B cell (primary cell): Measurements from ENCODE around the gene COA8. TPM values are rescaled to one million over a fixed set of nuclear protein-coding genes. Genes with fewer than 3 reads are reported as not detected.
A peak's percentile ranks its signal among the peaks of the same experiment; 100 is the strongest.

Experiments
- ATAC-seq: fragments of 200-7000 bp; cut with Tn5 transposase; one replicate; pipeline ENCODE4 v1.10.0; 2021; ENCODE audit warnings: low read depth, mild to moderate bottlenecking, moderate number of reproducible peaks, moderate library complexity
- CTCF ChIA-PET: fragments of 350-600 bp; sonication (Branson Sonifier 250); formaldehyde crosslinking; loops from one replicate; lab custom pipeline; 2021; ENCODE audit warnings: antibody characterized with exemption, inconsistent platforms; lab: Charles Lee
- POLR2A ChIA-PET: fragments of 350-600 bp; sonication (Branson Sonifier 250); formaldehyde crosslinking; loops from one replicate; lab custom pipeline; 2021; ENCODE audit warnings: antibody characterized with exemption; lab: Charles Lee
- DNase-seq: peaks from one replicate; pipeline ENCODE4 v3.0.0; 2013
- H2AFZ ChIP-seq: 2 replicates; pipeline ENCODE4 v1.6.1; 2012; ENCODE audit warnings: mild to moderate bottlenecking, low read depth, low read length; ENCODE audit not compliant: insufficient read depth, poor library complexity, severe bottlenecking
- H3K27ac ChIP-seq, 2 donors: 1 replicate in 1 of 2; 2 replicates in 1 of 2; pipeline ENCODE4 v1.5.1; 2012 to 2013; ENCODE audit warnings: low read length in 2 of 2, mild to moderate bottlenecking in 2 of 2, moderate library complexity in 1 of 2
- H3K27me3 ChIP-seq, 4 experiments: fragments of 200-600 bp in 1 of 4; sonication (generic) in 1 of 4; replicated peaks in 1 of 4; 1 replicate in 2 of 4; 2 replicates in 2 of 4; pipeline versions ENCODE4 v1.6.1 to v1.7.0; 2013 to 2016; ENCODE audit warnings: low read length in 3 of 4, mild to moderate bottlenecking in 2 of 4, mixed read lengths in 1 of 4, moderate library complexity in 1 of 4; ENCODE audit not compliant: insufficient read depth in 4 of 4, control insufficient read depth in 3 of 4; ENCODE audit errors: control extremely low read depth in 1 of 4
- H3K36me3 ChIP-seq, 2 experiments: replicated peaks in 1 of 2; 1 replicate in 1 of 2; 2 replicates in 1 of 2; pipeline versions ENCODE4 v1.6.1 to v1.7.1; 2013; ENCODE audit warnings: low read length in 1 of 2; ENCODE audit not compliant: insufficient read depth in 2 of 2, control insufficient read depth in 1 of 2; ENCODE audit errors: control extremely low read depth in 1 of 2, extremely low read depth in 1 of 2
- H3K4me1 ChIP-seq, 2 donors: fragments of 200-600 bp in 1 of 2; sonication (generic) in 1 of 2; 1 replicate in 1 of 2; 2 replicates in 1 of 2; pipeline versions ENCODE4 v1.5.1 to v1.6.1; 2013 to 2017; ENCODE audit warnings: low read length in 2 of 2; ENCODE audit not compliant: control insufficient read depth in 2 of 2, insufficient read depth in 2 of 2
- H3K4me2 ChIP-seq: replicated peaks from 2 replicates; pipeline ENCODE3; 2012; ENCODE audit warnings: mild to moderate bottlenecking, low read depth, low read length; ENCODE audit not compliant: poor library complexity, severe bottlenecking
- H3K4me3 ChIP-seq, 5 experiments: fragments of 200-600 bp in 1 of 5; sonication (generic) in 1 of 5; 1 replicate in 3 of 5; 2 replicates in 2 of 5; pipeline versions ENCODE4 v1.5.1 to v1.7.0; 2011 to 2016; ENCODE audit warnings: low read length in 4 of 5, mild to moderate bottlenecking in 4 of 5, low read depth in 2 of 5, control low read depth in 1 of 5, moderate library complexity in 1 of 5; ENCODE audit not compliant: insufficient read depth in 1 of 5; ENCODE audit errors: control extremely low read depth in 1 of 5, extremely low read depth in 1 of 5
- H3K79me2 ChIP-seq: fragments of 200-600 bp; sonication (generic); one replicate; pipeline ENCODE4 v1.6.0; 2016; ENCODE audit warnings: low read length; ENCODE audit not compliant: control insufficient read depth, insufficient read depth
- H3K9ac ChIP-seq: fragments of 200-600 bp; sonication (generic); 2 replicates; pipeline ENCODE4 v1.6.1; 2017; ENCODE audit warnings: mild to moderate bottlenecking, low read length, moderate library complexity
- H3K9me3 ChIP-seq, 3 donors: one replicate each; pipeline versions ENCODE4 v1.6.1 to v1.7.1; 2013; ENCODE audit warnings: low read length in 2 of 3; ENCODE audit not compliant: control insufficient read depth in 2 of 3, insufficient read depth in 1 of 3; ENCODE audit errors: control extremely low read depth in 1 of 3
- H4K20me1 ChIP-seq: 2 replicates; pipeline ENCODE4 v1.6.0; 2012; ENCODE audit warnings: mild to moderate bottlenecking, low read length; ENCODE audit not compliant: insufficient read depth, control insufficient read depth, poor library complexity, severe bottlenecking
- H3K27ac Mint-ChIP-seq: one replicate; pipeline ENCODE4 v1.8.0; 2021; ENCODE audit warnings: mixed read lengths
- H3K27me3 Mint-ChIP-seq: one replicate; pipeline ENCODE4 v1.8.0; 2021; ENCODE audit warnings: mixed read lengths
- H3K4me1 Mint-ChIP-seq: one replicate; pipeline ENCODE4 v1.8.0; 2021; ENCODE audit warnings: mixed read lengths
- H3K4me3 Mint-ChIP-seq: one replicate; pipeline ENCODE4 v1.8.0; 2021; ENCODE audit warnings: mixed read lengths
- H3K9me3 Mint-ChIP-seq: one replicate; pipeline ENCODE4 v1.8.0; 2022; ENCODE audit warnings: mixed read lengths; ENCODE audit not compliant: insufficient read depth
- EZH2 ChIP-seq: IDR thresholded peaks from 2 replicates; pipeline ENCODE4 v1.6.1; 2012; ENCODE audit warnings: borderline replicate concordance, low read depth, mild to moderate bottlenecking, moderate library complexity, low read length; ENCODE audit not compliant: insufficient read depth, poor library complexity, severe bottlenecking
- WGBS: methylation state at CpG from one replicate; pipeline ENCODE4 v1.1.5; 2013; ENCODE audit warnings: missing lambda C conversion rate; ENCODE audit not compliant: insufficient coverage; 5-methylcytosine and 5-hydroxymethylcytosine counted together
- intact Hi-C: fragments of 100-400 bp; cut with micrococcal nuclease; formaldehyde crosslinking; loops from one replicate; pipeline ENCODE4 v1.10.0; 2022
- polyA plus RNA-seq: library from polyadenylated mRNA; depleted of rRNA; stranded (reverse); fragments of >200 nt; gene quantifications from 2 replicates; pipeline ENCODE4 v1.2.3, GENCODE V29; 2012
- total RNA-seq, 2 donors: library from RNA; stranded (reverse); fragments of 120-200 nt in 1 of 2; gene quantifications; 1 replicate in 1 of 2; 2 replicates in 1 of 2; pipeline versions ENCODE4 v1.2.3 to v1.2.4, GENCODE V29; 2013 to 2022
- TF ChIP-seq, protein P1 (sequence below): fragments of 200-600 bp; IDR thresholded peaks from one replicate; pipeline ENCODE4 v1.8.0; 2022; ENCODE audit warnings: antibody characterized with exemption, mild to moderate bottlenecking

COA8 gene
- total and polyA plus RNA-seq, 2 donors (not counting 1 experiment from before 2014, with no cell fraction given) = 7.5 to 24.9 TPM

DNA sequence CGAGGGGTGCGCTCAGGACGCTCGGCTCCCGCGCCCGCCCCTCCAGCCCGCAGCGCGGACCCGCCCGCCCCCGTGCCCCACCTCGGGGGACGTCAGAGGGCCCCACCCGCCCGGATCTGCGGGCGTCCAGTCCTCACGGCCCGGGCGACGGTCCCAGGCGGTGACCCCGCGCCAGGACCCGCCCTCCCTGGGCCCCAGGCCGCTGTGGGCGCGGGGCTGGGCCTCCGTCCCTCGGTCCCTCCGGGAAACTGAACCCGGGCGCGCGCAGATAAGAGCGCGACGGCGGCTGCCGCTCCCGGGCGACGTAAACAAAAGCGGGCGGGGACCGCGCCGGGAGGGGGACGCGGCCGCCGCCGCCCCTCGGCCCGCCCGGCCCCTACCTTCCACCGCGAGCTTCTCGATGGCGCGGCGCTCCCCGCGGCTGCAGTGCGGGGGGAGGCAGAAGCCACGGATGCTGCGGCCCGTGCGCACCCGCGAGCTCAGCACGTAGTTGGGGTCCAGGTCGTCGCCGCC is 41.3 kb upstream of the COA8 start:
- DNase-seq (peak; percentile 56), ATAC-seq (peak; percentile 7)
- CTCF ChIA-PET = interaction anchor here (0.9 to 6.1 kb wide), 8 partner anchors 8 to 158 kb away, joined by 3 to 128 read pairs (median 4); partner anchors contain the start of gene TRMT61A
- POLR2A ChIA-PET = interaction anchor here (0.6 to 1.4 kb wide), 2 partner anchors 7 to 107 kb away, joined by 3 to 5 read pairs; partner anchors contain the start of genes KLC1 and TRMT61A
- peaks cover 11% of the 10 kb centered on the region for H4K20me1 ChIP-seq
- Mint-ChIP-seq H3K9me3 (no peaks in the 10 kb centered on the region), H3K27ac (no peak overlapping the region), H3K27me3 (peaks cover 3% of the 10 kb centered on the region), H3K4me1 (peaks cover 20% of the 10 kb centered on the region), H3K4me3 (peak overlapping the region; percentile 74)
- peaks cover 0 to 32% (median 11%) of the 10 kb centered on the region in 4 experiments for H3K27me3 ChIP-seq
- TF ChIP-seq, protein P1, sequence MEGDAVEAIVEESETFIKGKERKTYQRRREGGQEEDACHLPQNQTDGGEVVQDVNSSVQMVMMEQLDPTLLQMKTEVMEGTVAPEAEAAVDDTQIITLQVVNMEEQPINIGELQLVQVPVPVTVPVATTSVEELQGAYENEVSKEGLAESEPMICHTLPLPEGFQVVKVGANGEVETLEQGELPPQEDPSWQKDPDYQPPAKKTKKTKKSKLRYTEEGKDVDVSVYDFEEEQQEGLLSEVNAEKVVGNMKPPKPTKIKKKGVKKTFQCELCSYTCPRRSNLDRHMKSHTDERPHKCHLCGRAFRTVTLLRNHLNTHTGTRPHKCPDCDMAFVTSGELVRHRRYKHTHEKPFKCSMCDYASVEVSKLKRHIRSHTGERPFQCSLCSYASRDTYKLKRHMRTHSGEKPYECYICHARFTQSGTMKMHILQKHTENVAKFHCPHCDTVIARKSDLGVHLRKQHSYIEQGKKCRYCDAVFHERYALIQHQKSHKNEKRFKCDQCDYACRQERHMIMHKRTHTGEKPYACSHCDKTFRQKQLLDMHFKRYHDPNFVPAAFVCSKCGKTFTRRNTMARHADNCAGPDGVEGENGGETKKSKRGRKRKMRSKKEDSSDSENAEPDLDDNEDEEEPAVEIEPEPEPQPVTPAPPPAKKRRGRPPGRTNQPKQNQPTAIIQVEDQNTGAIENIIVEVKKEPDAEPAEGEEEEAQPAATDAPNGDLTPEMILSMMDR = no peak
- TF ChIP-seq EZH2 = no peak
- H3K36me3 ChIP-seq = no peaks in the 10 kb centered on the region
- H3K79me2 ChIP-seq = no peaks in the 10 kb centered on the region
- H3K9me3 ChIP-seq = peaks cover 0 to 14% (median 0%) of the 10 kb centered on the region in 3 donors
- H3K27ac ChIP-seq = no peak overlapping the region
- peak overlapping the region; percentile 98 for H3K4me2 ChIP-seq
- peak overlapping the region; percentile 67 for H2AFZ ChIP-seq
- H3K4me1 ChIP-seq = peaks cover 22 to 35% of the 10 kb centered on the region in 2 donors
- intact Hi-C loops = loop anchor here (1.0 kb wide), 1 partner anchor 8 kb away; the partner anchor contains the start of gene TRMT61A
- WGBS = 1% methylated on average over 76 of the region's 77 CpGs
- H3K9ac ChIP-seq = peak overlapping the region; percentile 66
- peak overlapping the region in 4 of 5 experiments; percentile 52 to 75 (median 59) for H3K4me3 ChIP-seq
